HepG2 (cell line): Measurements from ENCODE around the gene CSPG5. TPM values are rescaled to one million over a fixed set of nuclear protein-coding genes. Genes with fewer than 3 reads are reported as not detected.

Source experiments
- ATAC-seq: fragments of 200-7000 bp; cut with Tn5 transposase; 3 replicates; pipeline ENCODE4 v1.9.1; 2020; ENCODE audit warnings: mild to moderate bottlenecking, moderate library complexity
- BruUV-seq: library from RNA; stranded (reverse); fragments of 400-500 nt; replicated peaks from 2 replicates; lab custom pipeline; 2021; lab: Mats Ljungman, UMichigan
- CTCF ChIA-PET: fragments of 300-600 bp; formaldehyde crosslinking; extraction: SDS; loops from one replicate; lab custom pipeline; 2021; ENCODE audit warnings: low total read pairs, inconsistent platforms, low intra/inter-chr PET ratio; lab: Yijun Ruan, JAX
- POLR2A ChIA-PET: fragments of 350-600 bp; sonication (Branson Sonifier 250); formaldehyde crosslinking; loops from one replicate; lab custom pipeline; 2020; ENCODE audit warnings: antibody characterized with exemption, inconsistent platforms; lab: Yijun Ruan, JAX
- DNase-seq: peaks from one replicate; pipeline ENCODE4 v3.0.0-alpha.2; 2015; ENCODE audit warnings: low spot score
- FAIRE-seq: peaks from 3 replicates; lab custom pipeline; 2011; peaks lifted over from hg19 to GRCh38; lab: Jason Lieb, UNC
- H2AFZ ChIP-seq: one replicate; pipeline ENCODE4 v1.6.1; 2011; ENCODE audit warnings: low read length, inconsistent platforms
- H3K27ac ChIP-seq: fragments of 300-600 bp; 3 replicates; pipeline ENCODE4 v1.8.0; 2011; ENCODE audit warnings: mixed run types, mild to moderate bottlenecking, mixed read lengths, low read length, inconsistent platforms; ENCODE audit not compliant: insufficient read depth; ENCODE audit errors: extremely low read length
- H3K27me3 ChIP-seq, 2 experiments: fragments of 200-600 bp in 1 of 2; 2 replicates in 1 of 2; 3 replicates in 1 of 2; pipeline versions ENCODE4 v1.6.0 to v1.8.0; 2011; ENCODE audit warnings: low read length in 2 of 2, mild to moderate bottlenecking in 2 of 2, moderate library complexity in 2 of 2, inconsistent platforms in 1 of 2; ENCODE audit not compliant: insufficient read depth in 2 of 2, control insufficient read depth in 1 of 2
- H3K36me3 ChIP-seq, 2 experiments: fragments of 200-600 bp in 1 of 2; replicated peaks in 1 of 2; 2 replicates in 1 of 2; 3 replicates in 1 of 2; pipeline versions ENCODE4 v1.5.1 to v1.8.0; 2011; ENCODE audit warnings: low read length in 2 of 2, inconsistent platforms in 1 of 2; ENCODE audit not compliant: insufficient read depth in 2 of 2, control insufficient read depth in 1 of 2
- H3K4me1 ChIP-seq: 2 replicates; pipeline ENCODE4 v1.5.1; 2012; ENCODE audit warnings: low read length, inconsistent platforms; ENCODE audit not compliant: insufficient read depth
- H3K4me2 ChIP-seq: 2 replicates; pipeline ENCODE4 v1.6.0; 2011; ENCODE audit warnings: low read depth, low read length, inconsistent platforms
- H3K4me3 ChIP-seq, 3 experiments: fragments of 200-600 bp in 1 of 3; sonication (generic), shearing (Covaris generic) in 1 of 3; replicated peaks in 1 of 3; 2 replicates each; pipeline ENCODE4 v1.5.1; 2011 to 2016; ENCODE audit warnings: low read length in 3 of 3, inconsistent platforms in 2 of 3, low read depth in 2 of 3, mild to moderate bottlenecking in 2 of 3, control low read depth in 1 of 3, mixed read lengths in 1 of 3; ENCODE audit not compliant: insufficient read depth in 1 of 3
- H3K79me2 ChIP-seq: one replicate; pipeline ENCODE4 v1.6.1; 2011; ENCODE audit warnings: low read length, inconsistent platforms; ENCODE audit not compliant: insufficient read depth
- H3K9ac ChIP-seq: 2 replicates; pipeline ENCODE4 v1.6.0; 2011; ENCODE audit warnings: mild to moderate bottlenecking, low read depth, low read length, inconsistent platforms; ENCODE audit not compliant: insufficient read depth
- H3K9me3 ChIP-seq: 2 replicates; pipeline ENCODE4 v1.5.1; 2012; ENCODE audit warnings: mild to moderate bottlenecking, low read length
- H4K20me1 ChIP-seq: 2 replicates; pipeline ENCODE4 v1.6.0; 2011; ENCODE audit warnings: inconsistent platforms, mild to moderate bottlenecking, low read length, moderate library complexity; ENCODE audit not compliant: insufficient read depth
- KMT2B ChIP-seq: IDR thresholded peaks from 2 replicates; pipeline ENCODE4 v1.6.1; 2016; ENCODE audit warnings: missing genetic modification reagents, missing compliant biosample characterization
- PHF20 ChIP-seq: sonication (generic); formaldehyde crosslinking; IDR thresholded peaks from 2 replicates; pipeline ENCODE4 v1.5.0; 2020; ENCODE audit warnings: mild to moderate bottlenecking, missing genetic modification reagents
- ZBTB20 ChIP-seq: sonication (generic); formaldehyde crosslinking; IDR thresholded peaks from 2 replicates; pipeline ENCODE4 v1.8.1; 2023; ENCODE audit warnings: missing genetic modification reagents, low read depth, mild to moderate bottlenecking, borderline replicate concordance
- WGBS: methylation state at CpG from one replicate; pipeline ENCODE4 v1.1.6; 2017; ENCODE audit warnings: low lambda C conversion rate; 5-methylcytosine and 5-hydroxymethylcytosine counted together
- in situ Hi-C: cut with HindIII; loops from 2 replicates; pipeline ENCODE4 v1.10.0; 2017; ENCODE audit warnings: low pct_unique_long_range_greater_than_20kb; ENCODE audit not compliant: extremely low pct_ligation_motif_present
- intact Hi-C: fragments of 100-400 bp; cut with micrococcal nuclease; formaldehyde crosslinking; loops from one replicate; pipeline ENCODE4 v1.10.0; 2022; ENCODE audit not compliant: unreplicated experiment
- polyA plus RNA-seq, 8 experiments: library from polyadenylated mRNA; depleted of rRNA in 3 of 8; stranded (reverse) in 7 of 8; unstranded in 1 of 8; fragments of >200 nt; fragmentation: Illumina TruSeq in 4 of 8; extraction: Trizol in 4 of 8; gene quantifications; 2 replicates each; pipeline versions ENCODE4 v1.2.1 to v1.2.3, GENCODE V29; 2011 to 2016; ENCODE audit warnings: low read depth in 4 of 8, missing spikeins in 1 of 8, mixed read lengths in 1 of 8; ENCODE audit not compliant: insufficient read depth in 1 of 8
- total RNA-seq, 5 experiments: library from RNA; depleted of rRNA; stranded (reverse); fragments of >200 nt; fragmentation: Illumina TruSeq; extraction: Trizol; gene quantifications; 2 replicates each; pipeline ENCODE4 v1.2.3, GENCODE V29; 2016; ENCODE audit warnings: low read depth in 1 of 5
- TF ChIP-seq, protein P1 (sequence below): sonication (generic); formaldehyde crosslinking; IDR thresholded peaks from 2 replicates; pipeline ENCODE4 v1.4.0; 2020; ENCODE audit warnings: missing genetic modification reagents, mild to moderate bottlenecking, borderline replicate concordance
- TF ChIP-seq, protein P2 (sequence below): sonication (generic); formaldehyde crosslinking; conservative IDR thresholded peaks from 2 replicates; pipeline ENCODE4 v1.4.0; 2020; ENCODE audit warnings: missing genetic modification reagents
- TF ChIP-seq, protein P3 (sequence below), 2 experiments: IDR thresholded peaks; 2 replicates each; pipeline ENCODE4 v1.6.1; 2011 to 2012; ENCODE audit warnings: low read length in 2 of 2, borderline replicate concordance in 1 of 2, low read depth in 1 of 2, mild to moderate bottlenecking in 1 of 2, moderate library complexity in 1 of 2

Gene CSPG5
- total and polyA plus RNA-seq, 2 of the 13 experiments (the other 11 are each of a cell fraction or from before 2014, with no cell fraction given): 0.07 to 0.15 TPM

DNA sequence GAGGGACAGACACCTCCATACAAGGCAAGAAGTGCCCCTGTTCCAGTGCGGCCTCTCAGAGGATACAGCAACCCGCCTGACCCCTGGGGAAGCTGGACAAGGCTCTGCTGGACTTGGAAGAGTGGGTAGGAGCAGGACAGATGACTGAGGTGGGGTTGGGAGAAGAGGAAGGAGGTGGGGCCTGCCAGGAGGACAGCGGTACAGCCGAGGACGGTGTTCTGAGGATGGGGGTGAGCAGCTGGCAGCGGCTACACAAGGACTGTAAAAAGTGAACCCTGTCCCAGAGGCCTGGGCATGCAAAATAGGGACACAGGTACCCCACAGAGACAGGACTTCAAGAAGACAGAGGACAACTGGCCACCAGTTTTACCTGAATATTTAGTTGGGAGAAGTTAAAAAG lies 41.7 kb downstream of the CSPG5 start:
- peaks cover 1 to 13% of the 10 kb centered on the region in 2 experiments; a peak in 4 of 5 replicates for H3K27me3 ChIP-seq
- no TSS peak for BruUV-seq
- no peaks in the 10 kb centered on the region for H3K36me3 ChIP-seq
- WGBS: 20% methylated on average over 6 of the region's 6 CpGs
- no peak overlapping the region for H3K27ac ChIP-seq
- H3K79me2 ChIP-seq: no peaks in the 10 kb centered on the region
- ChIA-PET POLR2A (no interaction called here), CTCF (no interaction called here)
- H3K4me1 ChIP-seq: peaks cover 25% of the 10 kb centered on the region
- no peaks in the 10 kb centered on the region for H4K20me1 ChIP-seq
- FAIRE-seq: no peak
- no peaks in the 10 kb centered on the region for H3K9me3 ChIP-seq
- no peak for TF ChIP-seq PHF20
- TF ChIP-seq, protein P1, sequence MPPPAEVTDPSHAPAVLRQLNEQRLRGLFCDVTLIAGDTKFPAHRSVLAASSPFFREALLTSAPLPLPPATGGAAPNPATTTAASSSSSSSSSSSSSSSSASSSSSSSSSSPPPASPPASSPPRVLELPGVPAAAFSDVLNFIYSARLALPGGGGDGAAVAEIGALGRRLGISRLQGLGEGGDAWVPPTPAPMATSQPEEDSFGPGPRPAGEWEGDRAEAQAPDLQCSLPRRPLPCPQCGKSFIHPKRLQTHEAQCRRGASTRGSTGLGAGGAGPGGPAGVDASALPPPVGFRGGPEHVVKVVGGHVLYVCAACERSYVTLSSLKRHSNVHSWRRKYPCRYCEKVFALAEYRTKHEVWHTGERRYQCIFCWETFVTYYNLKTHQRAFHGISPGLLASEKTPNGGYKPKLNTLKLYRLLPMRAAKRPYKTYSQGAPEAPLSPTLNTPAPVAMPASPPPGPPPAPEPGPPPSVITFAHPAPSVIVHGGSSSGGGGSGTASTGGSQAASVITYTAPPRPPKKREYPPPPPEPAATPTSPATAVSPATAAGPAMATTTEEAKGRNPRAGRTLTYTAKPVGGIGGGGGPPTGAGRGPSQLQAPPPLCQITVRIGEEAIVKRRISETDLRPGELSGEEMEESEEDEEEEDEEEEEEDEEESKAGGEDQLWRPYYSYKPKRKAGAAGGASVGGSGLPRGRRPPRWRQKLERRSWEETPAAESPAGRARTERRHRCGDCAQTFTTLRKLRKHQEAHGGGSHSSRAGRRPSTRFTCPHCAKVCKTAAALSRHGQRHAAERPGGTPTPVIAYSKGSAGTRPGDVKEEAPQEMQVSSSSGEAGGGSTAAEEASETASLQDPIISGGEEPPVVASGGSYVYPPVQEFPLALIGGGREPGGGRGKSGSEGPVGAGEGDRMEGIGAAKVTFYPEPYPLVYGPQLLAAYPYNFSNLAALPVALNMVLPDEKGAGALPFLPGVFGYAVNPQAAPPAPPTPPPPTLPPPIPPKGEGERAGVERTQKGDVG (CRISPR knock-in tag): no peak
- TF ChIP-seq ZBTB20: no peak
- TF ChIP-seq, protein P2, sequence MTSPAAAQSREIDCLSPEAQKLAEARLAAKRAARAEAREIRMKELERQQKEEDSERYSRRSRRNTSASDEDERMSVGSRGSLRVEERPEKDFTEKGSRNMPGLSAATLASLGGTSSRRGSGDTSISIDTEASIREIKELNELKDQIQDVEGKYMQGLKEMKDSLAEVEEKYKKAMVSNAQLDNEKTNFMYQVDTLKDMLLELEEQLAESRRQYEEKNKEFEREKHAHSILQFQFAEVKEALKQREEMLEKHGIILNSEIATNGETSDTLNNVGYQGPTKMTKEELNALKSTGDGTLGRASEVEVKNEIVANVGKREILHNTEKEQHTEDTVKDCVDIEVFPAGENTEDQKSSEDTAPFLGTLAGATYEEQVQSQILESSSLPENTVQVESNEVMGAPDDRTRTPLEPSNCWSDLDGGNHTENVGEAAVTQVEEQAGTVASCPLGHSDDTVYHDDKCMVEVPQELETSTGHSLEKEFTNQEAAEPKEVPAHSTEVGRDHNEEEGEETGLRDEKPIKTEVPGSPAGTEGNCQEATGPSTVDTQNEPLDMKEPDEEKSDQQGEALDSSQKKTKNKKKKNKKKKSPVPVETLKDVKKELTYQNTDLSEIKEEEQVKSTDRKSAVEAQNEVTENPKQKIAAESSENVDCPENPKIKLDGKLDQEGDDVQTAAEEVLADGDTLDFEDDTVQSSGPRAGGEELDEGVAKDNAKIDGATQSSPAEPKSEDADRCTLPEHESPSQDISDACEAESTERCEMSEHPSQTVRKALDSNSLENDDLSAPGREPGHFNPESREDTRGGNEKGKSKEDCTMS (CRISPR knock-in tag): no peak
- TF ChIP-seq KMT2B: no peak
- TF ChIP-seq, protein P3, sequence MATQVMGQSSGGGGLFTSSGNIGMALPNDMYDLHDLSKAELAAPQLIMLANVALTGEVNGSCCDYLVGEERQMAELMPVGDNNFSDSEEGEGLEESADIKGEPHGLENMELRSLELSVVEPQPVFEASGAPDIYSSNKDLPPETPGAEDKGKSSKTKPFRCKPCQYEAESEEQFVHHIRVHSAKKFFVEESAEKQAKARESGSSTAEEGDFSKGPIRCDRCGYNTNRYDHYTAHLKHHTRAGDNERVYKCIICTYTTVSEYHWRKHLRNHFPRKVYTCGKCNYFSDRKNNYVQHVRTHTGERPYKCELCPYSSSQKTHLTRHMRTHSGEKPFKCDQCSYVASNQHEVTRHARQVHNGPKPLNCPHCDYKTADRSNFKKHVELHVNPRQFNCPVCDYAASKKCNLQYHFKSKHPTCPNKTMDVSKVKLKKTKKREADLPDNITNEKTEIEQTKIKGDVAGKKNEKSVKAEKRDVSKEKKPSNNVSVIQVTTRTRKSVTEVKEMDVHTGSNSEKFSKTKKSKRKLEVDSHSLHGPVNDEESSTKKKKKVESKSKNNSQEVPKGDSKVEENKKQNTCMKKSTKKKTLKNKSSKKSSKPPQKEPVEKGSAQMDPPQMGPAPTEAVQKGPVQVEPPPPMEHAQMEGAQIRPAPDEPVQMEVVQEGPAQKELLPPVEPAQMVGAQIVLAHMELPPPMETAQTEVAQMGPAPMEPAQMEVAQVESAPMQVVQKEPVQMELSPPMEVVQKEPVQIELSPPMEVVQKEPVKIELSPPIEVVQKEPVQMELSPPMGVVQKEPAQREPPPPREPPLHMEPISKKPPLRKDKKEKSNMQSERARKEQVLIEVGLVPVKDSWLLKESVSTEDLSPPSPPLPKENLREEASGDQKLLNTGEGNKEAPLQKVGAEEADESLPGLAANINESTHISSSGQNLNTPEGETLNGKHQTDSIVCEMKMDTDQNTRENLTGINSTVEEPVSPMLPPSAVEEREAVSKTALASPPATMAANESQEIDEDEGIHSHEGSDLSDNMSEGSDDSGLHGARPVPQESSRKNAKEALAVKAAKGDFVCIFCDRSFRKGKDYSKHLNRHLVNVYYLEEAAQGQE (IDR thresholded peaks at IDR 0.05; ENCODE audit: borderline replicate concordance in 1 of 2, low read depth in 1 of 2, low read length in 2 of 2): no peak
- peak overlapping the region; percentile 21; the same call in 1 of the 2 replicates for H3K4me2 ChIP-seq
- no peak for DNase-seq
- peak; percentile 30; the same call in 2 of the 3 replicates for ATAC-seq
- intact Hi-C loops (no loop called here), in situ Hi-C loops (no loop called here)
- H2AFZ ChIP-seq: no peak overlapping the region
- no peak overlapping the region for H3K4me3 ChIP-seq
- no peak overlapping the region for H3K9ac ChIP-seq
